Transverse colon (tissue), 4 donors: ENCODE results near the gene ANKLE1.

Experiments
- CTCF ChIP-seq, 5 experiments: fragments of 200-600 bp in 3 of 5; fragments of 450-650 bp in 2 of 5; sonication (generic) in 3 of 5; IDR thresholded peaks; 1 replicate in 2 of 5; 2 replicates in 3 of 5; pipeline ENCODE4 v1.5.1; 2016 to 2017; ENCODE audit warnings: antibody characterized with exemption in 5 of 5, inconsistent platforms in 3 of 5, mild to moderate bottlenecking in 2 of 5, moderate library complexity in 1 of 5
- EP300 ChIP-seq: sonication (generic); formaldehyde crosslinking; IDR thresholded peaks from one replicate; pipeline ENCODE4 v1.6.1; 2017; ENCODE audit warnings: antibody characterized with exemption, low read depth
- POLR2A ChIP-seq: fragments of 450-650 bp; IDR thresholded peaks from one replicate; pipeline ENCODE4 v1.6.1; 2016; ENCODE audit warnings: antibody characterized with exemption, mild to moderate bottlenecking, moderate library complexity
- POLR2AphosphoS5 ChIP-seq, 3 donors: sonication (generic); formaldehyde crosslinking; IDR thresholded peaks; one replicate each; pipeline ENCODE4 v1.6.1; 2016; ENCODE audit warnings: antibody characterized with exemption in 3 of 3

- TF ChIP-seq CTCF (IDR thresholded peaks at IDR 0.05): no peak
- TF ChIP-seq EP300: no peak
- no peak for TF ChIP-seq POLR2AphosphoS5 (IDR thresholded peaks at IDR 0.05)
- TF ChIP-seq POLR2A: no peak
Measured at GRCh38 chr19:17235971-17236777, 45.5 kb upstream of the ANKLE1 start.
